NCI-H146 treated with DMSO at 0.1 percent for 48 hours (cell line): ENCODE data around the gene NBL1.

Experiments
- DNase-seq: peaks from one replicate; lab custom pipeline; 2025; ENCODE audit not compliant: unreplicated experiment; lab: John Stamatoyannopoulos, UW

Gene NBL1

DNA sequence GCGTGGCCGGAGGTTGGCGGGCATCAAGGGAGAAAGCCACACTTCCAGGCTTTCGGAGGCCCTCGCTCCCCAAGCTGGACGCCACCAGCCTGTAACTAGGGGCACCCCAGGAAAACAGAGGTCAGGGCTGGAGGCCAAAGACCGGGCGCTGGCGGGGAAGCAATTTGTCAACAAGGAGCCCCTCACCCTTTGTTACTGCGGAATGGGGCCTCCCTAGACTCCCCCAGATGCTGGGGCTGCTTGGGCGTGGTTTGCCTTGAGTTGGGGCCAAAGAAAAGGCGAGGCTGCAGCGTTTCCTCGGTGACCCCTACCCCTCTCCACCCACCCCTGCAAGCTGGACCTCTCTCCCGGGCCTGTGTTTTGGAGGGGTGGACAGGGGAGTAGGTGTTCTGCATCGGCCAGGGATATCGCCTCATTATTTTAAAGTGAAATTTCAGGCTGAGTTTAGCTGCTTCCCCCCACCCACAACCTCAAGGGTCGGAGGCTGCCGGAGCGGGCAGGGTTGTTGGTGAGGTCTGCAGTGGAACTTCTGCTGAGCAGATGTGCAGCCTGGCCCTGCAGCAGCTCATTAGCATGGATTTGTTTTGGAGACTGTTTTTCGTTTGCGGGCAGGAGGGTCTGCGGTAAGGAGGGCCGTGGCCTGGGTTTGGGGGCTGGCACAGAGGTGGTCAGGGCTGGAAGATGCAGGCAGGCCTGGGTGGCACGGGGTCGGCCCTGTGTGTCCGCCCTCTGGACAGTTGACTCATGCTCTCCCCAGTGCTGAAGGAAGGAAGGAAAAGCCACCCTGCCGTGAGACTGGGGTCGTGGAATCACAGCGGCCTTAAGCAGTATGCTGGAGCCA, 1.5 kb downstream of the NBL1 start:
- DNase-seq, result no peak

DNA sequence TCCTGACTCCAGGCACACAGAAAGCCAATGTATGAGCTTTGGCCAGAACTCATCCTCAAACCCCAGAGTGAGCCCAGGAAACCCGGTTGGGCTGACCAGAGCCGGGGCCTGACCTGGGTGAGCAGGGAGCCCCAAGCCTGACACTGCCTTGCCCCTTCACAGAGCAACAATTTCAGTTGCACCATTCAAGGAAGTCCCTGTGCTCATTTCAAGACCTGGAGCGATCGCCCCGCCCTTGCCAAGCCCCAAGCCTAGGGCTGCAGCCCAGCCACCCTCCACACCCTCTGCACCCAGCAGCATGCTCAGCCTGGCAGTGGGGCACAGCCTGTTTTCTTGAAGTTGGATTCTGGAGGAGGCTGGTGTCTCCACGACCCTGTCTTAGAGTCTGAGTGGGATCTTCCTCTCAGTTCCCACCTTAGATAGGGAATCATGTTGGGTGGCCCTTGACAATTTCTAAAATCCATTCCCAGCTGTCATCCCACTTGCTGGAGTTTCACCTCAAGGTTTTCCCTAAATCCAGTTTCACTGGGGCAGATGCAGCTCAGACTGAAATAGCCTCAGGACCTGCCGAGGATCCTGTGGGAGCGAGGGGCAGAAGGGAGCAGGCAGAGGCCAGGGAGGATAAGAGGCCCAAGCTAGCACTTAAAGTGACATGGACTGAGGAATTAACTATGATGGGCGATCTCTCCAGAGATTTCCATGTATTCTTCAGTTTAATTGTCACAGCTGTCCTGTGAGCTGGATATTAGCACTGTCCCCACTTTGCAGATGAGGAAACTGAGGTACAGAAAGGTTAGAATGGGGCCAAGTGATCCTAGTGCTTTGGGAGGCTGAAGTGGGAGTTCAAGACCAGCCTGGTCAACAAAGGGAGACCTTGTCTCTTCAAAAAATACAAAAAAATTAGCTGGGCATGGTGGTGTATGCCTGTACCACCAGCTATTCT, 2.5 kb downstream of the NBL1 start:
- no peak for DNase-seq

DNA sequence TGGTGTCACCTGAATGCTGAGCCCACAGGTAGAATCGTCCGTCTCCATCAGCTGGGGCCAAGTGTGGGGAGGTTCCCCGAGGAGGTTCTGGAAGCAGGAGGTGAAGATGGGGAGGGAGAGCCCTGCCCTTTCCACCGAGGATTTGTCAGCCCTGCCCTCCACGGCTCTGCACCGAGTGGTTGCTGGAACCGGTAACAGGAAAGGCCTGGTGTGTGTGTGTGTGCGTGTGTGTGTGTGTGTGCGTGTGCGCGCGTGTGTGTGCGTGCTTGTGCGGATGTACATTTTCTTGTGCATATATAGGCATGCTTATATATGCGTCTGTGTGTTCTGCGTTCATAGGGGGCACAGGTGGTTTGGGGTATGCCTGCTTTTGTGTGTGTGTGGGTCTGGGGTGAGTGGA, 3.5 kb downstream of the NBL1 start:
- no peak for DNase-seq

DNA sequence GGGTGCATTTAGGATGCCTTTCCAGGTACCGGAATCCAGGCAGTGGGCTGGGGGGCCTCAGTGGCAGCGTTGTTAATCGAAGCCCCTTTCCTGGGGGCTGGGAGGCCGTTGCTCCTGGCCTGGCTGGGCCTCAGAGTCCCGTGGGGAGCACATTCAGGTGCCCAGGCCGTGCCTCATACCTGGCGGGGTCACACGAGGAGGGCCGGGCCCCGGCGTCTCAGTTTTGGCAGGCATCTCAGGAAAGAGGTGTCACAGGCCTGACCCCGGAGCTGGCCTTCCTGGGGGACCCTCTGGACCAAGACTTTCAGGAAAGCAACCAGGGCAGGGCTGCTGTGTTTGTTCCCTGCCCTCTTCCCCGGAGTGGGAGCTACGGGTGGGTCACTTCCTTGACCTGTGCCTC, 4.1 kb downstream of the NBL1 start:
- DNase-seq, result no peak

DNA sequence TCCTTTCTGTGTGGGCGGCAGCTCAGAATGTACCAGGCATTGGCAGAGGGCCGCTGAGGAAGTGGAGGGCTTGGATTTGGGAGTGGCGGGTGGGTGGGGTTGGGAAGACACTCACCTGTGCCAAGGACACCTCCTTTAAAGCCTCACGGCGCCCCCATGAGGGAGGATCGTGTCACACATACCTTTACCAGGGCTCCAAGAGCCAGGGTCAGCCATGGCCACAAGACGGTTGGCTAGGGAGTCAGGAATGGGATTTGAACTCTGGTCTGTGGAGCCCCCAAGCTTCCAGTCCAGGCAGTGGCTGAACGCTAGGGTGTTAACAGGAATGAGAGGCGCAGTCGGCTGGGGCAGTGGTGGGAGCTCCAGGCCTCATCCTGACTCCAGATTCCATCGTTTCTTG, 4.6 kb downstream of the NBL1 start:
- no peak for DNase-seq

DNA sequence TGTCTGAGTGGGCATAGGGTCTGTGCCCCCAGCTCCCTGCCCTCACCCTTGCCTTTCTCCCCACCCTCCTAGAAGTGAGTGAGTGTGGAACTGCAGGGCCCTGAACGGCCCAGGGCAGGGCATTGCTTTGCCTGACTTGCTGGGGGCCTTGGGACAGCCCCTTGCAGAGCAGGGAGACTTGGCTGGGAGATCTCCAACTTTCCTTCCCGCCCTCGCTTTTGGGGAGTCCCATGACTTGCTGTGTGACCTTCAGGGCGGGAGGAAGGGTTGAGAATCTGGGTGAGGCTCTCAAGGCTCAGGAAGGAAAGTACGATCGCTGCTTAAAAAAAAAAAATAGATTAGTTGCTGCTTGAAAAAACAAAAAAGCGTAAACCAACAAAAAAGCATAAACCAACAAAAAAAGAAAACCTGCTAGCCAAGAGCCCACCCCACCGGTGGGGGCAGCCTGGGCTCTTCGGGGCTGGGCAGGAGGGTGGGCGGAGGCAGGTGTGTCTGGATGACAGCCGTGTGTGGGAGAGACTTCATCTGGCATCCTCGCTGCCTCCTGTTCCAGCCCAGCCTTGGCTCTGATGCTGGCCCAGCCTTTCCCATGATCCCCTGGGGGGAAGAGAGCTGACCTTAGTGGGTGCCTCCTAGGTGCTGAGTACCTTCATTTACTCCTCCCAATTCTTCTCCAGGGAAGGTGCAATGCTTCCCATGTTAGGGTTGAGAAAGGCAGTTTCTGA, 6.5 kb downstream of the NBL1 start:
- no peak for DNase-seq

DNA sequence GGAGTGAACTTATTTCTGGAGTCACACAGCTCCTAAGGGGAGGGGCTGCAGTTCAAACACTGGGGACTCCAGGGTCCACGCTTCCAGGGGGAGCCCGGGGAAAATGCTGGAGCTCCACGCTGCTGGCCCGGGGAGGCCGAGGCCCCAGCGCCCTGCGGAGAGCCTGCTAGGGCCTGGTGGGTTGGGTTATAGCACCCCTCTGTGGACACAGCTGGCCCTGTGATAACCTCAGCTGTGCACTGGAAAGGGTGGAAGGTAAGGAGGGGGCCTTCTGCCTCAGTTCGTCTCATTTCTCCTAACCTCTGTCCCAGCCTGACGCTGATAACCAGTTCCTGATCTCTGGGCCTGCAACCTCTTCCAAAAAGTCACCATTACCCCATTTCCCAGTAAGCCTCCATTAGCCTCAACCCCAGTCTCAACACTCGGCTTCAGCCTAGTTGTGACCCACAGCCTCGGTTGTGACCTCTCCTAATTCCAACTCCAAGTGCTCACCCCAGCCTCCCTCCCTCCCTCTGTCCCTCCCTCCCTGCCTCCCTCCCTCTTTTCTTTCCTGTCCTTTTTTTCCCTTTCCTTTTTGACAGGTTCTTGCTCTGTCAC, 7.1 kb downstream of the NBL1 start:
- no peak for DNase-seq

DNA sequence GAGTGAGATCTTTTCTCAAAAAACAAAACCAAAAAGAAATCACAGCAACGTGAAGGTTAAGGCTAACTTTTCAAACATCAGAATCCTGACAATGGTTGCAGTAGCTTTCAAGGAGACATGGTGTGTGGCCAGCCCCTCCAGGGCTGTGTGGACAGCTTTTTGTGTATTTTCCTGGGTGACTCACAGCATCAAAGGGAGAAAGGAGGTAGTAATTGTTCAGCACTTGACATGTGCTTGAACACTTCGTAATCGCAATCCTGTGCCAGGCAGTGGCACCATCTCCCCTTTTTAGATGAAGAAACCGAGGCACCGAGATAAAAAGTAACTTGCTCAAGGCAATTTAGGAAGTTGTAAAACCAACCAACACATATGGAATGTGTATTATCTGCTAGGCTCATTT, 10.3 kb downstream of the NBL1 start:
- no peak for DNase-seq

DNA sequence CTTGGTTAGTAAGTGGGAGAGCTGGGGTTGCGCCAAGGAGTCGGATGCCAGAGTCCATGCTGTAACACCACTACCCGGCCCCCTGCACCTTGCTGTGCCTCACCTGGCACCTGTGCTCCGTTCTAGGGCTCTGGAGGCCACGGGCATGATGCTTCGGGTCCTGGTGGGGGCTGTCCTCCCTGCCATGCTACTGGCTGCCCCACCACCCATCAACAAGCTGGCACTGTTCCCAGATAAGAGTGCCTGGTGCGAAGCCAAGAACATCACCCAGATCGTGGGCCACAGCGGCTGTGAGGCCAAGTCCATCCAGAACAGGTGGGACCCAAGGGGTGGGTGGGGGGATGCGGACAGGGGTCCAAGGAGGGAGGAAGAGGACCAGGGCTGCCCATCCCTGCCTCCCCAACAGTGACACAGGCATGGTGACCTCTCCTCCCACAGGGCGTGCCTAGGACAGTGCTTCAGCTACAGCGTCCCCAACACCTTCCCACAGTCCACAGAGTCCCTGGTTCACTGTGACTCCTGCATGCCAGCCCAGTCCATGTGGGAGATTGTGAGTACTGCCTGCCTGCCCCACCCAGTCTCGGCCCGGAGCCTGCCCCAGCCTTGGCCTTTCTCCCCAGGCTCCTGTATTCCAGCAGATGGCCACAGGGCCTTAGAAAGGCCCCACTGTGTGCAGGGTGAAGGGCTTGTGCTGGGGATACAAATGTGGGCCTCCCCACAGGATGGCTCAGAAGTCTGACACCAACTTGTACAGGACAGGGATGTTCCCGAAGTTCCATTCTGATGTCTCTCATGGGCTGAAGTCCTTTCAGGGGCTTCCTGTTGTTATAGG, 11.0 kb downstream of the NBL1 start:
- DNase-seq, result no peak

DNA sequence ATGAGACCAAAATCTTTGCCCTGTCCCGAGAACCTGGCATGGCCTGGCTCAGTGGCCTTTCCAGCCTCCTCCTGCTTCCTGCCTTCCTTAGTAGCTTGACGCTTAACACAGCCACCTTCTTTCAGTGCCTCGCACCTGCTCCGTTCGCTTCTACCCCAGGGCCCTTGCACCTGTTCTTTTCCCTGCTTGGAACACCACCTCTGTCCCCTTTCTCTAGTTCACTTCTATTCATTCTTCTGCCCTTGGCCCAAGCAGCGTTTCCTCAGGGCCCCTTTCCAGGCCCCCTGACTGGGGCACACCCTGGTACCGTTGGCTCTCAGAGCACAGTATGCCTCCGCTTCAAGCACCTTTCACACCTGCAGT, 11.6 kb downstream of the NBL1 start:
- no peak for DNase-seq

DNA sequence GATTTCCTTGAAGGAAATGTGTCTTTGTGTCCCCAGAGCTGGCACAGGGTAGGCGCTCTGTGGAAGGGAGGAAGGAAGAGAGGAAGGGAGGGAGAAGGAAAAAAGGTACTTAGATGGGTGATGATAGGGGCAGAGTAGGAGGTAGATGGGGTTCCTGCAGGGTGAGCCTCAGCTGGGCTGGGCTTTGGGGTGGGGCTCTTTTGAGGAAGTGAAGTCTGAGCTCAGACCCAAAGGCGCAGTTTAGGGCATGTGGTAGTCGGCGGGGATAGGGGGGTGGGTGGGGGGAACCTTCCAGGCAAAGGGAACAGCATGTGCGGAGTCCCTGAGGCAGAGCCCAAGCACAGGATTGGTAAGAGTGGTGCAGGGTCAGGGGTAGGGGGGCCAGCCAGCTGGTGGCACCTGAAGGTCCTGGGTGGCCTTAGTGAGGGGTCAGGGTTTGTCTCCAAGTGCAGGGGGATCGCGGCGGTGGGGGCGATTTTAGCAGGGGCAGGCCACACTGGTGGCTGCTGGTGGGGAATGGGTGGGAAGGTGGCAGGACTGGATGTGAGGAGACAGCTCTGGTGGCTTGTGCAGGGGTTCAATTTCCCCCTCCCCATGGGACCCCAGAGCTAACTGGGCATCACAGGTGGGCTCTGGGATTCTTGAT, 12.1 kb downstream of the NBL1 start:
- no peak for DNase-seq

DNA sequence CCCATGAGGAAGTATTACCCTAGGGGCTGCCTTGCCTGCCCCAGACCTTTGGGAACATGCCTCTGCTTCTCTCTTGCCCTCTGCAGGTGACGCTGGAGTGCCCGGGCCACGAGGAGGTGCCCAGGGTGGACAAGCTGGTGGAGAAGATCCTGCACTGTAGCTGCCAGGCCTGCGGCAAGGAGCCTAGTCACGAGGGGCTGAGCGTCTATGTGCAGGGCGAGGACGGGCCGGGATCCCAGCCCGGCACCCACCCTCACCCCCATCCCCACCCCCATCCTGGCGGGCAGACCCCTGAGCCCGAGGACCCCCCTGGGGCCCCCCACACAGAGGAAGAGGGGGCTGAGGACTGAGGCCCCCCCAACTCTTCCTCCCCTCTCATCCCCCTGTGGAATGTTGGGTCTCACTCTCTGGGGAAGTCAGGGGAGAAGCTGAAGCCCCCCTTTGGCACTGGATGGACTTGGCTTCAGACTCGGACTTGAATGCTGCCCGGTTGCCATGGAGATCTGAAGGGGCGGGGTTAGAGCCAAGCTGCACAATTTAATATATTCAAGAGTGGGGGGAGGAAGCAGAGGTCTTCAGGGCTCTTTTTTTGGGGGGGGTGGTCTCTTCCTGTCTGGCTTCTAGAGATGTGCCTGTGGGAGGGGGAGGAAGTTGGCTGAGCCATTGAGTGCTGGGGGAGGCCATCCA, 12.8 kb downstream of the NBL1 start:
- DNase-seq, result no peak

DNA sequence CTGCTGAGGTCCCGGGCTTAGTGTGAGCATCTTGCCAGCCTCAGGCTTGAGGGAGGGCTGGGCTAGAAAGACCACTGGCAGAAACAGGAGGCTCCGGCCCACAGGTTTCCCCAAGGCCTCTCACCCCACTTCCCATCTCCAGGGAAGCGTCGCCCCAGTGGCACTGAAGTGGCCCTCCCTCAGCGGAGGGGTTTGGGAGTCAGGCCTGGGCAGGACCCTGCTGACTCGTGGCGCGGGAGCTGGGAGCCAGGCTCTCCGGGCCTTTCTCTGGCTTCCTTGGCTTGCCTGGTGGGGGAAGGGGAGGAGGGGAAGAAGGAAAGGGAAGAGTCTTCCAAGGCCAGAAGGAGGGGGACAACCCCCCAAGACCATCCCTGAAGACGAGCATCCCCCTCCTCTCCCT, 13.4 kb downstream of the NBL1 start:
- DNase-seq, result no peak

DNA sequence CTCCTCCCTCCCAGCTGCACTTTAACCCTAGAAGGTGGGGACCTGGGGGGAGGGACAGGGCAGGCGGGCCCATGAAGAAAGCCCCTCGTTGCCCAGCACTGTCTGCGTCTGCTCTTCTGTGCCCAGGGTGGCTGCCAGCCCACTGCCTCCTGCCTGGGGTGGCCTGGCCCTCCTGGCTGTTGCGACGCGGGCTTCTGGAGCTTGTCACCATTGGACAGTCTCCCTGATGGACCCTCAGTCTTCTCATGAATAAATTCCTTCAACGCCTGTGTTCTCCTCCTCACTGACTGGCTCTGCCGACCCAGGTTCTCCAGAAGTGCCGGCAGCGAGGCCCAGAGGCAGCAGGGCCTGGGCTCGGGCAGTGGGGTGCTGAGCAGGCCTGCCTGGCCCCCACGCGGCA, 14.1 kb downstream of the NBL1 start:
- no peak for DNase-seq

DNA sequence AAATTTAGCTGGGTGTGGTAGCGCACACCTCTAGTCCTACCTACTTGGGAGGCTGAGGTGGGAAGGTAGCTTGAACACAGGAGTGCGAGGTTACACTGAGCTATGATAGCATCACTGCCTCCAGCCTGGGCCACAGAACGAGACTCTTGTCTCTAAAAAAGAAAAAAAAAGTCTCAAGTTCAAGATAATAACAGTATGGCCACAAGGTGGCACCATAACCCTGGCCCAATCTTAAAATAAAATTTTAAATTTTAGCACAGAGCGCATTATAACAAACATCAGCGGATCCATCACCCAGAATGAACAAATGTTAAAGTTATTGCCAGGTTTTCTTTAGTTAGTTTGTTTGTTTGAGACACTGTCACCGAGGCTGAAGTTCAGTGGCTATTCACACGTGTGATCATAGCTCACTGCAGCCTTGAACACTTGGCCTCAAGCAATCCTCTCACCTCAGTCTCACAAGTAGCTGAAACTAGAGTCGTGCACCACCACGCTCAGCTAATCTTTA, 17.7 kb downstream of the NBL1 start:
- DNase-seq, result no peak

DNA sequence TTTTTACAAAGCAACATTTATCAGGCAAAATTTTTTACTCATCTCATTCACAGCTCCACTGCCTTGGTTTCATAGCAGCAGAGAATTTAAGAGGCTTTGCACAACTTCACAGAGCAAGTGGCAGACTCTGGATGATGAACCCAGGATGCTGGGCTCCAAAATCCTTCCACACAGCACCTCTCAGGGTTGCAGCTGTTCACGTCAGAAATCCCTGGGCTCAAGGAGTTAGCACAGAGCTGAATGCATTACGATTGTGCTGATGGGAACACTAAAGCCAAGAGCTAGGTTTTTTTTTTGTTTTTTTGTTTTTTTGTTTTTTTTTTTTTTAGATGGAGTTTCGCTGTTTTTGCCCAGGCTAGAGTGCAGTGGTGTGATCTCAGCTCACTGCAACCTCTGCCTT, 18.2 kb downstream of the NBL1 start:
- no peak for DNase-seq

DNA sequence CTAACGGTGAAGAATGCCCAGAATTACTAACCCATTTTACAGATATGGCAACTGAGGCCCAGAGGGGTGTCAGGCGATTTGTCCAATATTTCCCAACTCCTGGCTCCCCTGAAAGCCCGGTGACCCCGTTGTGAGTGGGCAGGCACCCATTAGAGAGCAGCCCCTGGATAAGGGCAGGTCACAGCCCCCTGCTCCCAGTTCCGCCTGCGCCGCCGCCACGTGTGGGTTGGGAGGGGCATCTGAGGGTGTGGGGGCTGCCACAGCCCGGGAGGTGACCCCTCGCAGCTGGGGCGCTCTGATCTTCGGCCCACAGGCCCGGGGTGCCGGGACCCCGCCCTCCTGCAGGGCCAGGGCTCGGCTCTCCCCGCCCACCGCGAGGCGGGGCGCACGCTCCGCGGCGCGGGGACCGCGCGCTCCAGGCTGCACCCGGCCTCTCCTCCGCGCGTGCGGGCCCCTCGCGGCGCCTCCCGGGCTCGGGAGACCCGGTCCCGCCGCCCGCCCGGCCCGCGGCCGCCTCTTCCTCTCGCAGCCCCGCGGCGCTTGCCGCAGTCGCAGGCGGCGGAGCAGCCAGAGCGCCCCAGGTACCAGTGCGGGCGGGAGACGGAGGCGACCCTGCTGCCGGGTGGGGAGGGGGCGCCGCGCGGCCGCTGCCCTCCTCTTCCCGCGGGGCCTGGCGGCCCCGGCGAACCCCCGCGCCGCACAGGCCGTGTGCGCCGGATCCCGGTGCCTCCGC, 20.5 kb downstream of the NBL1 start, which contains the start of gene HTR6:
Gene HTR6, plus strand, starts transcription at position 423 of the 733 bp plus-strand sequence. CDS start 879 bp downstream, outside the sequence.
- DNase-seq, result no peak

DNA sequence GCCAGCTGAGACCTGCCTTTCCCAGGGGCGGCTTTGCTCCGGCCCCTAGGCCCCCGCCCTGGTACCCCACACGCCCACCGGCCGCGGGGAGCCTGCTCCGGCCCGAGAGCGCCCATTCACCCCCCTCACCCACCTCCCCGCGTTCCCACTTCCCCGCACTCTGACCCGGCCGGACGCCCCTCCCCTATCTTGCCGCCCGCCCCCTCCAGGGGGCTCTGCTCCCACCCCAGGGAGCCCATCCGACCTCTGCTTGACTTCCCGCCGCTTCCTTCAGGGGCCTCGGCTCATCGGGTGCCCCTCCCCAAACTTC, 21.0 kb downstream of the NBL1 start:
- DNase-seq, result no peak
